B cell (primary cell): Measurements from ENCODE around the gene CERS1.

Experiments used
- EZH2 ChIP-seq: IDR thresholded peaks from 2 replicates; pipeline ENCODE4 v1.6.1; 2012; ENCODE audit warnings: borderline replicate concordance, low read depth, mild to moderate bottlenecking, moderate library complexity, low read length; ENCODE audit not compliant: insufficient read depth, poor library complexity, severe bottlenecking
- TF ChIP-seq, protein P1 (sequence below): fragments of 200-600 bp; IDR thresholded peaks from one replicate; pipeline ENCODE4 v1.8.0; 2022; ENCODE audit warnings: antibody characterized with exemption, mild to moderate bottlenecking

DNA sequence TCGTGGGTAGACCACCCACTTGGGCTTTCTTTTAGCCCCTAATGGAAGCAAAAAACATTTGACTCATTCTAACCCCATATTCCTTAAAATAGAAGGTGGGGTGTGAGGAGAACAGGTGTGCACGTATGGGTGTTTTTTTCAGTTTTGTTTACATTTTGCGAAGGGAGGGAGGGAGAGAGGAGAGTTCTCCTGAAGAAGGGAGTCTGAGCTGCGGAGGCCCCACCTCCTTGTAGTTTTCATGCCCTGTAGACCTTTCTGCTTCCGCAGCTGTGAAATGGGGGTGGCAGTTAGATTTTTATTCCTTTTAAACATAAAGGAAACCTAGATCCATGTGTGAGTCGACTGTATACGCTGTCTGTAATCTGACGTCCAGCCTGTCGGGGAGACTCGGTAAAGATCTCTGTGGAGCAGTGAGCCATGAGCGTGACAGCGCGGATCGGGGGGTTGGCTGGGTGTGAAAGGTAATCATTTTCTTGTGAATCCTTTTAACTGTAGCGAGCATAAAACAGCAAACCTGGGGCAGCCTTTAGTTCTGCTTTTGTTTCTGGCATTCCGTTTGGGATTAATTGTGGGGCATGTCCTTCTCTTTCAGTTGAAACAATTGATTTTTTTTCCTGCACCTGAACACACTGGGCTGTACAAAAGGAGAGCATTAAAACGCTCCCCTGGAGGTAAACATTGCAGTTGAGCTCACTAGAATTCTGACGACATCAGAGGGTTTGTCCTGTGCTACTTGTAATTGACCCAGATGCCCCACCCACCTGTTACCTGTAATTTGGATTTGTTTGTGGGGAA is 61.9 kb downstream of the CERS1 start:
- TF ChIP-seq, protein P1, sequence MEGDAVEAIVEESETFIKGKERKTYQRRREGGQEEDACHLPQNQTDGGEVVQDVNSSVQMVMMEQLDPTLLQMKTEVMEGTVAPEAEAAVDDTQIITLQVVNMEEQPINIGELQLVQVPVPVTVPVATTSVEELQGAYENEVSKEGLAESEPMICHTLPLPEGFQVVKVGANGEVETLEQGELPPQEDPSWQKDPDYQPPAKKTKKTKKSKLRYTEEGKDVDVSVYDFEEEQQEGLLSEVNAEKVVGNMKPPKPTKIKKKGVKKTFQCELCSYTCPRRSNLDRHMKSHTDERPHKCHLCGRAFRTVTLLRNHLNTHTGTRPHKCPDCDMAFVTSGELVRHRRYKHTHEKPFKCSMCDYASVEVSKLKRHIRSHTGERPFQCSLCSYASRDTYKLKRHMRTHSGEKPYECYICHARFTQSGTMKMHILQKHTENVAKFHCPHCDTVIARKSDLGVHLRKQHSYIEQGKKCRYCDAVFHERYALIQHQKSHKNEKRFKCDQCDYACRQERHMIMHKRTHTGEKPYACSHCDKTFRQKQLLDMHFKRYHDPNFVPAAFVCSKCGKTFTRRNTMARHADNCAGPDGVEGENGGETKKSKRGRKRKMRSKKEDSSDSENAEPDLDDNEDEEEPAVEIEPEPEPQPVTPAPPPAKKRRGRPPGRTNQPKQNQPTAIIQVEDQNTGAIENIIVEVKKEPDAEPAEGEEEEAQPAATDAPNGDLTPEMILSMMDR: no peak
- TF ChIP-seq EZH2: no peak
